Loucy (cell line): ENCODE results near the gene PDE4D.

Experiments used
- H2AFZ ChIP-seq: fragments of 200-600 bp; sonication (generic); 2 replicates; pipeline ENCODE4 v1.6.0; 2016; ENCODE audit warnings: antibody characterized with exemption, mild to moderate bottlenecking, low read length, moderate library complexity
- H3F3A ChIP-seq: fragments of 200-600 bp; 2 replicates; pipeline ENCODE4 v1.6.0; 2016; ENCODE audit warnings: antibody characterized with exemption, low read depth, mild to moderate bottlenecking
- H3K27me3 ChIP-seq: fragments of 200-600 bp; sonication (generic); 2 replicates; pipeline ENCODE4 v1.6.1; 2014; ENCODE audit warnings: low read length, mild to moderate bottlenecking; ENCODE audit not compliant: insufficient read depth, poor library complexity, severe bottlenecking
- H3K36me3 ChIP-seq: fragments of 200-600 bp; sonication (generic); 2 replicates; pipeline ENCODE4 v1.6.1; 2016; ENCODE audit warnings: low read length; ENCODE audit not compliant: insufficient read depth
- H3K4me1 ChIP-seq: fragments of 200-600 bp; sonication (generic); 2 replicates; pipeline ENCODE4 v1.5.1; 2014; ENCODE audit warnings: low read length, mild to moderate bottlenecking; ENCODE audit not compliant: insufficient read depth, poor library complexity, severe bottlenecking
- H3K4me2 ChIP-seq: fragments of 200-600 bp; sonication (generic); 2 replicates; pipeline ENCODE4 v1.6.0; 2014; ENCODE audit warnings: antibody characterized with exemption, low read length, low read depth, mild to moderate bottlenecking; ENCODE audit not compliant: poor library complexity, severe bottlenecking
- H3K4me3 ChIP-seq: fragments of 200-600 bp; sonication (generic); 2 replicates; pipeline ENCODE4 v1.5.1; 2014; ENCODE audit warnings: low read length, mild to moderate bottlenecking, mixed read lengths; ENCODE audit not compliant: poor library complexity, severe bottlenecking
- H3K79me2 ChIP-seq: fragments of 200-600 bp; sonication (generic); 2 replicates; pipeline ENCODE4 v1.6.1; 2014; ENCODE audit warnings: low read length; ENCODE audit not compliant: insufficient read depth
- H3K9ac ChIP-seq: fragments of 200-600 bp; sonication (generic); 2 replicates; pipeline ENCODE4 v1.6.0; 2014; ENCODE audit warnings: mild to moderate bottlenecking, low read depth, low read length, moderate library complexity; ENCODE audit not compliant: poor library complexity, severe bottlenecking
- H3K9me2 ChIP-seq: fragments of 200-600 bp; sonication (generic); replicated peaks from 2 replicates; pipeline ENCODE4 v1.6.1; 2016; ENCODE audit warnings: low read depth, low read length, mixed read lengths
- H3K9me3 ChIP-seq: fragments of 200-600 bp; sonication (generic); 2 replicates; pipeline ENCODE4 v1.6.1; 2014; ENCODE audit warnings: mild to moderate bottlenecking, antibody characterized with exemption, low read length, low read depth; ENCODE audit not compliant: insufficient read depth
- H4K20me1 ChIP-seq: fragments of 200-600 bp; sonication (generic); 2 replicates; pipeline ENCODE4 v1.6.0; 2014; ENCODE audit warnings: antibody characterized with exemption, low read length, mild to moderate bottlenecking; ENCODE audit not compliant: insufficient read depth, poor library complexity, severe bottlenecking
- EZH2phosphoT487 ChIP-seq: fragments of 200-600 bp; IDR thresholded peaks from 2 replicates; pipeline ENCODE4 v1.6.1; 2018; ENCODE audit warnings: antibody characterized with exemption, mild to moderate bottlenecking, moderate library complexity, borderline replicate concordance
- TF ChIP-seq, protein P1 (sequence below): fragments of 200-600 bp; sonication (generic); conservative IDR thresholded peaks from 2 replicates; pipeline ENCODE4 v1.5.1; 2014; ENCODE audit warnings: mild to moderate bottlenecking, antibody characterized with exemption, low read length

Gene PDE4D

DNA sequence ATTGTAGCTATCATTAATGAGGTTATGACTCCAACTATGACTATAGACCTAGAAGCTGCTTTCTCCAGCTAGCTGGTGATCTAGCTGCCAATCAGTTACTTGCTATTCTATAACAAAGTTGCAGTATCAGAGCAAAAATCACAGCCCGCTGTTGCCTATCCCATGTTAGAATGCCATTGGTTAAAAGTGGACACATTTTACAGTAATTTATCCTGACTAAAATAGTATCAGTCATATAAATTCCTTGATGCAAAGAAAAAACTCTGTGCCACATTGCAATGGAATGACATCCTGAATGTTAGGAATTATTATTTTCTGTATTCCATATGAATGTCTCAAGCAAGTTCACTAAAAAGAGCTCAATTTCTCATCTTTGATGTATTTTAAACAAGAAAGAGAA, 626.5 kb downstream of the PDE4D start:
- Histone ChIP-seq H3K9me3 (no peaks in the 10 kb centered on the region), H3F3A (no peaks in the 10 kb centered on the region), H3K4me2 (no peak overlapping the region), H3K4me1 (no peaks in the 10 kb centered on the region), H2AFZ (no peak overlapping the region), H3K36me3 (no peaks in the 10 kb centered on the region), H3K79me2 (no peaks in the 10 kb centered on the region), H4K20me1 (no peaks in the 10 kb centered on the region), H3K9ac (no peak overlapping the region), H3K4me3 (no peak overlapping the region), H3K27me3 (no peaks in the 10 kb centered on the region), H3K9me2 (no peaks in the 10 kb centered on the region)
- TF ChIP-seq, protein P1, sequence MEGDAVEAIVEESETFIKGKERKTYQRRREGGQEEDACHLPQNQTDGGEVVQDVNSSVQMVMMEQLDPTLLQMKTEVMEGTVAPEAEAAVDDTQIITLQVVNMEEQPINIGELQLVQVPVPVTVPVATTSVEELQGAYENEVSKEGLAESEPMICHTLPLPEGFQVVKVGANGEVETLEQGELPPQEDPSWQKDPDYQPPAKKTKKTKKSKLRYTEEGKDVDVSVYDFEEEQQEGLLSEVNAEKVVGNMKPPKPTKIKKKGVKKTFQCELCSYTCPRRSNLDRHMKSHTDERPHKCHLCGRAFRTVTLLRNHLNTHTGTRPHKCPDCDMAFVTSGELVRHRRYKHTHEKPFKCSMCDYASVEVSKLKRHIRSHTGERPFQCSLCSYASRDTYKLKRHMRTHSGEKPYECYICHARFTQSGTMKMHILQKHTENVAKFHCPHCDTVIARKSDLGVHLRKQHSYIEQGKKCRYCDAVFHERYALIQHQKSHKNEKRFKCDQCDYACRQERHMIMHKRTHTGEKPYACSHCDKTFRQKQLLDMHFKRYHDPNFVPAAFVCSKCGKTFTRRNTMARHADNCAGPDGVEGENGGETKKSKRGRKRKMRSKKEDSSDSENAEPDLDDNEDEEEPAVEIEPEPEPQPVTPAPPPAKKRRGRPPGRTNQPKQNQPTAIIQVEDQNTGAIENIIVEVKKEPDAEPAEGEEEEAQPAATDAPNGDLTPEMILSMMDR: no peak
- TF ChIP-seq EZH2phosphoT487: no peak

DNA sequence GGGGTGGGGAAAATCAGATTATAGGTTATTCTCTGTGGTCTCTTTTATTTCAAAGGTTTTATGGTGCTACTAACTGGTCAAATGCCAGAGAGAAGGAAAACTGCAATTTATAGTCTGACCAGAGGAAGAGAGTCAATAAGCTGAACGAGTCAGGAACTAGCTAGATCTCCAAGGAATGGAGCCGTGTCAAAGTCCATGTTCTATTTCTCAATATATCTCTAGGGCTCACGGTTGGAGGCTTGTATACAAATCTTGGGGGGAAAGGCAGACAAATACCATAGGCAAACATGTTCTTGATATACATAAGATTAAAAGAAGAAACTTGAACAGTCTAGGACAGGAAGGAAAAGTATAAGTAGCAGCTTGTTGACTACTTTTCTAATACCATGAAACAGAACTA, 627.1 kb downstream of the PDE4D start:
- no peaks in the 10 kb centered on the region for H3K9me3 ChIP-seq

DNA sequence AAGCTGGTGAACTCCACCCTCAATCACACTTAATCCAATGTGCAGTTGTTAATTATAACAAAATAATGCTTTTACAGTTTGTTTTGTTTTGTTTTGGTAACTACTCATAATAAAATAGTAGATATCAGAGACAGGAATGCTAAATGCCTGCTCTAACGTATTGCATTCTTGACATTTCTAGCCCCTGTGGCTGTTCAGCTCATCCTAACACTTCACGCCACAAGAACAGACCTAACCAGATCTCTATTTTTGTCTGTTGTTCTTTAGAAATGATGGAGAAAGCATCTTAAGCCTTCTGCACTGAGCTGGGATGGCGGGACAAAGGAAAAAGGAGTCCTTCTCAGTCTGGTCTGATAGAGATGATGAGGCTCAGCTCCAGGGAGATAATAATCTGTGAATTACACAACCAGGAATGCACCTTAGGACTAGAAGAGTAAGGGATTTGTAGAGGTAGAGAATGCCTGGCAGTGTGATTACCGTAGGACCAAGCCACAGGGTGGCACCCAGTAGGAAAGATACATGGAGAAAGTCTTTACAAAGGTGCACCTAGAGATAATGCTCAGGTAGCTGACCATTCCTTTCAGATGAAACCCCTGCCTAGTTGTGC, 628.8 kb downstream of the PDE4D start:
- no peak for TF ChIP-seq EZH2phosphoT487
- TF ChIP-seq, protein P1: no peak
- no peaks in the 10 kb centered on the region for H3K36me3 ChIP-seq
- H3F3A ChIP-seq: no peaks in the 10 kb centered on the region
- H4K20me1 ChIP-seq: no peaks in the 10 kb centered on the region
- H3K9me2 ChIP-seq: no peaks in the 10 kb centered on the region
- H3K4me3 ChIP-seq: no peak overlapping the region
- H3K9me3 ChIP-seq: no peaks in the 10 kb centered on the region
- no peaks in the 10 kb centered on the region for H3K4me1 ChIP-seq
- no peaks in the 10 kb centered on the region for H3K79me2 ChIP-seq
- H3K4me2 ChIP-seq: no peak overlapping the region
- H2AFZ ChIP-seq: no peak overlapping the region
- H3K27me3 ChIP-seq: no peaks in the 10 kb centered on the region
- no peak overlapping the region for H3K9ac ChIP-seq

More for the DNA sequence above, 627.1 kb downstream of the PDE4D start:
- Histone ChIP-seq H3F3A (no peaks in the 10 kb centered on the region), H3K9me2 (no peaks in the 10 kb centered on the region), H3K27me3 (no peaks in the 10 kb centered on the region), H3K4me2 (no peak overlapping the region), H3K4me3 (no peak overlapping the region), H4K20me1 (no peaks in the 10 kb centered on the region), H3K36me3 (no peaks in the 10 kb centered on the region), H3K9ac (no peak overlapping the region), H2AFZ (no peak overlapping the region), H3K4me1 (no peaks in the 10 kb centered on the region), H3K79me2 (no peaks in the 10 kb centered on the region)
- no peak for TF ChIP-seq EZH2phosphoT487
- TF ChIP-seq, protein P1: no peak
